ENCODE measurements around the gene DMRTA2. TPM values are rescaled to one million over a fixed set of nuclear protein-coding genes. Genes with fewer than 3 reads are reported as not detected.
A peak's percentile ranks its signal among the peaks of the same experiment; 100 is the strongest.

Gene DMRTA2
- not detected for total RNA-seq

GRCh38 chr1:50422946-50423669, at the start of gene DMRTA2:
DMRTA2 (minus strand) TSS chr1:50423443; CDS start chr1:50421536, 1,907 bp downstream.
- H3K9me3 Mint-ChIP-seq = no peaks in the 10 kb centered on the region
- H3K27me3 Mint-ChIP-seq (ENCODE audit: low read depth) = peaks cover 80% of the 10 kb centered on the region
- H3K36me3 Mint-ChIP-seq (ENCODE audit: insufficient read depth) = no peaks in the 10 kb centered on the region
- no peak for DNase-seq
- H3K4me1 Mint-ChIP-seq (ENCODE audit: low read depth) = peaks cover 54% of the 10 kb centered on the region
- no peak for ATAC-seq
- H3K4me3 Mint-ChIP-seq = peak within 1 kb of the TSS; percentile 82

GRCh38 chr1:50471967-50472366, 48.7 kb upstream of the DMRTA2 start:
- no peaks in the 10 kb centered on the region for H3K4me1 Mint-ChIP-seq (ENCODE audit: low read depth)
- H3K27me3 Mint-ChIP-seq (ENCODE audit: low read depth) = no peaks in the 10 kb centered on the region
- no peak overlapping the region for H3K4me3 Mint-ChIP-seq
- DNase-seq = no peak
- H3K36me3 Mint-ChIP-seq (ENCODE audit: insufficient read depth) = peaks cover 35% of the 10 kb centered on the region
- H3K9me3 Mint-ChIP-seq = no peaks in the 10 kb centered on the region
- ATAC-seq = no peak

- ATAC-seq = no peak
- peaks cover 25% of the 10 kb centered on the region for H3K36me3 Mint-ChIP-seq (ENCODE audit: insufficient read depth)
- no peaks in the 10 kb centered on the region for H3K9me3 Mint-ChIP-seq
- no peaks in the 10 kb centered on the region for H3K4me1 Mint-ChIP-seq (ENCODE audit: low read depth)
- no peaks in the 10 kb centered on the region for H3K27me3 Mint-ChIP-seq (ENCODE audit: low read depth)
- H3K4me3 Mint-ChIP-seq = no peak overlapping the region
- no peak for DNase-seq
Observed at GRCh38 chr1:50462964-50463363, 39.7 kb upstream of the DMRTA2 start.

GRCh38 chr1:50458507-50458906, 35.3 kb upstream of the DMRTA2 start:
- H3K4me3 Mint-ChIP-seq = no peak overlapping the region
- ATAC-seq (no peak), DNase-seq (no peak)
- H3K4me1 Mint-ChIP-seq (ENCODE audit: low read depth) = peaks cover under 1% of the 10 kb centered on the region
- no peaks in the 10 kb centered on the region for H3K27me3 Mint-ChIP-seq (ENCODE audit: low read depth)
- peaks cover 21% of the 10 kb centered on the region for H3K36me3 Mint-ChIP-seq (ENCODE audit: insufficient read depth)
- H3K9me3 Mint-ChIP-seq = no peaks in the 10 kb centered on the region

GRCh38 chr1:50454911-50455310, 31.7 kb upstream of the DMRTA2 start:
- Mint-ChIP-seq H3K9me3 (no peaks in the 10 kb centered on the region), H3K4me1 (ENCODE audit: low read depth) (peaks cover 19% of the 10 kb centered on the region), H3K27me3 (ENCODE audit: low read depth) (no peaks in the 10 kb centered on the region), H3K36me3 (ENCODE audit: insufficient read depth) (peaks cover 6% of the 10 kb centered on the region), H3K4me3 (no peak overlapping the region)
- no peak for DNase-seq
- ATAC-seq = no peak

- ATAC-seq = no peak
- Mint-ChIP-seq H3K4me1 (ENCODE audit: low read depth) (peaks cover 19% of the 10 kb centered on the region), H3K27me3 (ENCODE audit: low read depth) (no peaks in the 10 kb centered on the region), H3K36me3 (ENCODE audit: insufficient read depth) (no peaks in the 10 kb centered on the region), H3K4me3 (no peak overlapping the region), H3K9me3 (no peaks in the 10 kb centered on the region)
- no peak for DNase-seq
Observed at GRCh38 chr1:50453266-50453665, 30.0 kb upstream of the DMRTA2 start.

- Mint-ChIP-seq H3K36me3 (ENCODE audit: insufficient read depth) (no peaks in the 10 kb centered on the region), H3K4me1 (ENCODE audit: low read depth) (peaks cover 19% of the 10 kb centered on the region), H3K9me3 (no peaks in the 10 kb centered on the region), H3K27me3 (ENCODE audit: low read depth) (no peaks in the 10 kb centered on the region), H3K4me3 (no peak overlapping the region)
- DNase-seq (no peak), ATAC-seq (no peak)
Observed at GRCh38 chr1:50452700-50453099, 29.5 kb upstream of the DMRTA2 start.

- Mint-ChIP-seq H3K36me3 (ENCODE audit: insufficient read depth) (no peaks in the 10 kb centered on the region), H3K4me1 (ENCODE audit: low read depth) (peaks cover 19% of the 10 kb centered on the region), H3K4me3 (no peak overlapping the region), H3K9me3 (no peaks in the 10 kb centered on the region), H3K27me3 (ENCODE audit: low read depth) (no peaks in the 10 kb centered on the region)
- ATAC-seq (peak in 1 of 2 donors; percentile 48), DNase-seq (no peak)
Observed at GRCh38 chr1:50450861-50451653, 27.8 kb upstream of the DMRTA2 start.

- H3K4me3 Mint-ChIP-seq = no peak overlapping the region
- H3K36me3 Mint-ChIP-seq (ENCODE audit: insufficient read depth) = peaks cover 6% of the 10 kb centered on the region
- DNase-seq (no peak), ATAC-seq (no peak)
- H3K27me3 Mint-ChIP-seq (ENCODE audit: low read depth) = no peaks in the 10 kb centered on the region
- no peaks in the 10 kb centered on the region for H3K9me3 Mint-ChIP-seq
- H3K4me1 Mint-ChIP-seq (ENCODE audit: low read depth) = peaks cover 14% of the 10 kb centered on the region
Observed at GRCh38 chr1:50447961-50448360, 24.7 kb upstream of the DMRTA2 start.

GRCh38 chr1:50441183-50441582, 17.9 kb upstream of the DMRTA2 start:
- H3K4me3 Mint-ChIP-seq = no peak overlapping the region
- no peaks in the 10 kb centered on the region for H3K27me3 Mint-ChIP-seq (ENCODE audit: low read depth)
- H3K9me3 Mint-ChIP-seq = no peaks in the 10 kb centered on the region
- H3K36me3 Mint-ChIP-seq (ENCODE audit: insufficient read depth) = peaks cover 40% of the 10 kb centered on the region
- DNase-seq (no peak), ATAC-seq (no peak)
- H3K4me1 Mint-ChIP-seq (ENCODE audit: low read depth) = no peaks in the 10 kb centered on the region

GRCh38 chr1:50438945-50439344, 15.7 kb upstream of the DMRTA2 start:
- Mint-ChIP-seq H3K4me1 (ENCODE audit: low read depth) (no peaks in the 10 kb centered on the region), H3K27me3 (ENCODE audit: low read depth) (no peaks in the 10 kb centered on the region), H3K4me3 (no peak overlapping the region), H3K36me3 (ENCODE audit: insufficient read depth) (peaks cover 40% of the 10 kb centered on the region), H3K9me3 (no peaks in the 10 kb centered on the region)
- DNase-seq = no peak
- ATAC-seq = no peak

- Mint-ChIP-seq H3K9me3 (no peaks in the 10 kb centered on the region), H3K4me1 (ENCODE audit: low read depth) (no peaks in the 10 kb centered on the region), H3K4me3 (no peak overlapping the region), H3K27me3 (ENCODE audit: low read depth) (peaks cover 11% of the 10 kb centered on the region), H3K36me3 (ENCODE audit: insufficient read depth) (peaks cover 31% of the 10 kb centered on the region)
- DNase-seq (no peak), ATAC-seq (no peak)
Observed at GRCh38 chr1:50436489-50436888, 13.2 kb upstream of the DMRTA2 start.

- no peaks in the 10 kb centered on the region for H3K9me3 Mint-ChIP-seq
- ATAC-seq = no peak
- no peak for DNase-seq
- no peak overlapping the region for H3K4me3 Mint-ChIP-seq
- H3K27me3 Mint-ChIP-seq (ENCODE audit: low read depth) = peaks cover 68% of the 10 kb centered on the region
- H3K36me3 Mint-ChIP-seq (ENCODE audit: insufficient read depth) = peaks cover 2% of the 10 kb centered on the region
- peaks cover 18% of the 10 kb centered on the region for H3K4me1 Mint-ChIP-seq (ENCODE audit: low read depth)
Observed at GRCh38 chr1:50430010-50430405, 6.8 kb upstream of the DMRTA2 start.

- Mint-ChIP-seq H3K4me1 (ENCODE audit: low read depth) (peaks cover 34% of the 10 kb centered on the region), H3K36me3 (ENCODE audit: insufficient read depth) (peaks cover 2% of the 10 kb centered on the region), H3K9me3 (no peaks in the 10 kb centered on the region), H3K27me3 (ENCODE audit: low read depth) (peaks cover 85% of the 10 kb centered on the region), H3K4me3 (no peak overlapping the region)
- ATAC-seq (no peak), DNase-seq (no peak)
Observed at GRCh38 chr1:50427818-50428779, 4.9 kb upstream of the DMRTA2 start.

Measured in activated T-cell treated with anti-CD3 and anti-CD28 coated beads, Interleukin-2, amount 50 U/mL, for 4 hours (primary cell).